RKO (cell line): ENCODE results near the gene STK36.

Experiments used
- DNase-seq: peaks from one replicate; pipeline ENCODE4 v3.0.0-alpha.2; 2016; ENCODE audit warnings: low spot score

The STK36 gene

GRCh38 chr2:218719457-218719856 lies 47.6 kb downstream of the STK36 start:
- DNase-seq = no peak

DNA sequence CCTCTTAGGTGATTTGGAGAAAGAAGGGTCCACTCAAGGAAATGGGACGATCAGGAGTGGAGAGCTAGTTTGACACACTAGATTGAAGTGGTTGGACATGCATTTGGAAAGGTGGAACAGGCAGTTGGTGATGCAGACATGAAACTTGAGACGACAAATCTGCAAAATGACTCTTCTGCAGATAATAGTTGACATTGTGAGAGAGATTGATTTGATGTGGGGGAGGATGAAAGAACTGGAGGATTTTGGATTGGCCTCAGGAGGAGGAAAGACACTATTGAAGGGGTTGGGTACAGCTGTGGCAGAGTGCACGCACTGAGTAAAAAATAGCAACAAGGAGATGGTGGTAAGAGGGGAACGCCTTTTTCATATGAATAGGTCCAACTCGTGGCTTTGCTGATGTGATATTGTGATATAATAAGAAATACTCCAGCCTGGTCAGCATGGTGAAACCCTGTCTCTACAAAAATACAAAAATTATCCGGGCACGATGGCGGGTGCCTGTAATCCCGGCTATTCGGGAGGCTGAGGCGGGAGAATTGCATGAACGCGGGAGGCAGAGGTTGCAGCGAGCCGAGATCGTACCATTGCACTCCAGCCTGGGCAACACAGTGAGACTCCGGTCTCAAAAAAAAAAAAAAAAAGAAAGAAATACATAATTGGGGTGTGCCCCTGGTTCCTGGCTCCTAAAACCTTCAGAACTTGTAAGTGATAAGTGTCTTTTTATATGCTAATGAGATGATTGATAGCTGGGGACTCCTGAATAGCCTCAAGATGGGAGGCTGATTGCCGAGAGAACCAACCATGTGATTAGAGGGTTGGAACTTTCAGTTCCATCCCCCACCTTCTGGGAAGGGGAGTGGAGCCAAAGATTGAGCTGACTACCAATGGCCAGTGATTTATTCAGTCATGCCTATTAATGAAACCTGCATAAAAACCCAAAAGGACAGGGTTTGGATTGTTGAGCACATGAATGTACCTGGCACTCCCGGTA lies 48.5 kb downstream of the STK36 start:
- DNase-seq = no peak

DNA sequence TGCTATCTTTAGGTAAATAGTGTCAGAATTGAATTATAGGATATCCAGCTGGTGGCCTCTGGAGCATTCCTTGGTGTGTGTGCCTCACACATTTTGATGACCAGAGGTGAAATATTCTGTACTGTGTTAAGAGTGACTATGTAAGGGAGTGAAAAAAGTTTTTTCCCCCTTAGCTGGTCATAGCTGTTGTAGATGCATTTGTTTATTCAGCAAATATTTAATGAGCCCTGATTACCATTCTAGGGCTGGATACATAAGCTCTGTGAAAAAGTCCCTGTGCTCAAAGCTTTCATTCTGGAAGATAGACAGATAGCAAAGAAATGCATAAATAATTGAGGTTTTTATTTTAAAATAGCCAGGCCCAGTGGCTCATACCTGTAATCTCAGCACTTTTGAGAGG lies 49.6 kb downstream of the STK36 start:
- no peak for DNase-seq

GRCh38 chr2:218721934-218722333 lies 50.0 kb downstream of the STK36 start:
- DNase-seq = no peak

GRCh38 chr2:218722419-218722818 lies 50.5 kb downstream of the STK36 start:
- no peak for DNase-seq

- no peak for DNase-seq
Measured at GRCh38 chr2:218722876-218723785, 51.2 kb downstream of the STK36 start.

DNA sequence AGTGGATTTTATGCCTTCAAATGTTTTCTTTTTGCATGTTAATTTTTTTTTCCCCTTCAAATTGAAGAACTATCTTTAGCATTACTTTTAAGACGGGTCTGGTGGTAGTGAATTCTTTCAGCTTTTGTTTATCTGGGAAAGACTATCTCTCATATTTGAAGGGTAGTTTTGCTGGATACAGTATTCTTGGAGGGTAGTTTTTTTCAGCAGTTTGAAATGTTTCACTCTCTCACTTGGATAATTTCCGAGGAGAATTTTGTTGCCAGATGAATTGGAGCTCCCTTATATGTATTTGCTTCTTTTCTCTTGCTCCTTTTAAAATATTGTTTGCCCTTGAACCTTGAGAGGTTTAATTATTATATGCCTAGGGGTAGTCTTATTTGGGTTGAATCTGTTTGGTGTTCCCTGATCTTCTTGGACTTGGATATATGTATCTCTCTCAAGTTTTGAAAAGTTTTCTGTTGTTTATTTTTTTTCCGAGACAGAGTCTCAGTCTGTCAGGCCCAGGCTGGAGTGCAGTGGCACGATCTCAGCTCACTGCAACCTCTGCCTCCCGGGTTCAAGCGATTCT lies 54.2 kb downstream of the STK36 start:
- DNase-seq = no peak

- DNase-seq = peak; percentile 68
Measured at GRCh38 chr2:218727502-218728165, 55.7 kb downstream of the STK36 start.

DNA sequence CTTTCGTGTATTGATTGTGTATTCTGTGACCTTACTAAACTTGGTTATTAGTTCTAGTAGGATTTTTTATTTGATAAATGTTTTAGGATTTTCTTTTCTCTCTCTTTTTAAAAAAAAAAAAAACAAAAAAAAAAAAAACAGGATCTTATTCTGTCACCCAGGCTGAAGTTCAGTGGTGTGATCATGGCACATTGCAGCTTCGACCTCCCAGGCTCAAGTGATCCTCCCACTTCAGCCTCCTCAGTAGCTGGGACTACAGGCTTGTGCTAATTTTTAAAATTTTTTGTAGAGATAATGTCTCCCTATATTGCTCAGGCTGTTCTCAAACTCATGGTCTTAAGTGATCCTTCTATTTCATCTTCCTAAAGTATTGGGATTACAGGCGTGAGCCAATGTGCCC lies 57.8 kb downstream of the STK36 start:
- no peak for DNase-seq

DNA sequence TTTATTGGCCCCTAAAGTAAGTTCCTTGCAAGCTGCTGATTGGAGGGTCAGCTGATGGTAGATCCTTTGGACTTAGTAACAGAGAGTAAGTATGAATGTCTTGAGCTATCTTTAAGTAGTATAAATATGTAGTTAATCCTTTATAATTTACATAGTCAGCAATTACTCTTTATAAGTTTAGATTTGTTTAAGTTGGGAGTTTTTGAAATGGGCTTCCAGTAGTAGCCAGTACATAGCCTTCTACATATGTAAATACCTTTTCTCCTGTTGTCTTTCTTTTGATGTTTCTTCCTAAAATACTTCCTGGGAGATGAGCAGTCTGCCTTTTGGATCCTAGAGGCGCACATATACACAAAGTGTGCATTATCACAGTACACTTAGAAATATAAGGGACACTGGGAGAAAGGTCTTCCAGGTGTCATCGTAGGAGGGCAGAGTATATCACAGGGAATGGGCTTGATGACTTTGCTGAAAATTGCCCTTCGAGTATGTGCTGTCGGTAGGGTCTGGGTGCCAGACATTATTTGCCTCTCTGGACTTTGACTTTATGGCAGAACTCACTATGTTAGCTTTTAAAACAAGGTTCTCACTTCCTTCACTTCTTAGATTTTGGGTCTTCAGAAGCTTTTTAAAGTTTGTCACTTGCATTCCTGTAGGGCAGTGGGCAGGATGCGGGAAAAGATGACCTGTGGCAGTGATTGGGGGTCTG lies 60.3 kb downstream of the STK36 start:
- no peak for DNase-seq

GRCh38 chr2:218732761-218733158 lies 60.9 kb downstream of the STK36 start:
- DNase-seq = no peak

- no peak for DNase-seq
Measured at GRCh38 chr2:218733171-218734021, 61.5 kb downstream of the STK36 start.

DNA sequence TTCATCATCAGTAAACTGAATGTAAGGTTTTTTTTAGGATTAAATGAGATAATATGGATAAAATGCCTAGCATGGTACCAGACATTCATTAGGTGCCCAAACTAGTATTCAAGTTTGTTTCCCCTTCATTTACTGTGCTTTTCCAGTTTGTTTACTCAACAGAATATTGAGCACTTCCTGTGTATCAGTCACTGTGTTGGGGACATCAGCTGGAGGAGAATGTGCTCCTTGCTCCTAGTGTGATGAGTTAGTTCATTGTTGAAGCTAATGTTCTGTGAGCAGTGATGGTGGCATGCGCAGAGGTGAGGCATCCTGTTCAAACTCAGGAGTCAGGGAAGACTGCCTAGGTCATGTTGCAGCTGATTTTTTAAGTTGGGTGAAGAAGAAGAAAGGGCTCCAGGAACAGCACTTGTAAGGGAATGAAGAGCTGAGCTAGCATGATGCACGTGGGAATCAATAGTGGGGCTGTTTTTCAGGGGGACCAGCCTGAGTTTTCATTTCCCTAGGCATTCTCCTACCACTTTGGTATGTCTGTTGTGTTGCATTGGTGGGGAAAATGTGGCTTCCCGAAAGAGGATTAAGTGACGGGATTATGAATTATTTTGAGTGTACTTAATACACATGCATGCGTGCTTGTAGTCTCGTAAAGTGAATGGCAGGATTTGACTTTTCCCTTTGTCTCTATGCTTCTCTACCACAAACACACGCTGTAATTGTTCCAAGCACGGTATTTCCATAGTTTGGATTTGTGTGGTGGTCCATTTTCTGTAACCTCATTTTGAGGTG lies 62.5 kb downstream of the STK36 start:
- DNase-seq = no peak

DNA sequence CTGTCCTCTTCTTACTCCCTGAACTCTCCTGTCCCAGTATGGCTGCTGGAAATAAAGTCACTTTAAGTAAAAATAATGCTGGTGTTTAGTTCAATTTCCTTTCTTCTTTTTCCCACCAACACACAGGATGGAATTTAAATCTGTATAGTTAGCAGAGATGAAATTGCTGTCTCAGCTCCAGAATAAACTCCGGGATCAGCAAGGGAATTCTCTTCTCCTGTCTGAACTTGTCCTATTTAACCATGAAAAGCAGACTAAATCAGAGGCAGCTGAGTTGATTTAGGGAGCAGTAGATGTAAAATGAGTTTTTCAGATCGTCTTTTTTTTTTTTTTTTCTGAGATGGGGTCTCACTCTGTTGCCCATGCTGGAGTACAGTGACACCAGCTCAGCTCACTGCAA lies 64.6 kb downstream of the STK36 start:
- no peak for DNase-seq

DNA sequence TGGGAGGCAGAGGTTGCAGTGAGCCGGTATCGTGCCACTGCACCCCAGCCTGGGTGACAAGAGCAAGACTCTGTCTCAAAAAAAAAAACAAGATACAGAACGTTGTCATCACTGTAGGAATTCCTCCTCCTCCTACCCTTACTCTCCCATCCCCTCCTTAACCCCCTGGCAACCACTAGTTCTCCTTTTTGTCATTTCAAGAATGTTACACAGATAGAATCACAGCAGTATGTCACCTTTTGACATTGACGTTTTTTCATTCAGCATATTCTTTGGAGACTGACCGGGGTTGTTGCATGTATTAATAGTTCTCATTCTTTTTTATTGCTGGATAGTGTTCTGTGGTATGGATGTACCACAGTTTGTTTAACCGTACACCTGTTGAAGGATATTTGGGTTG lies 71.2 kb downstream of the STK36 start:
- DNase-seq = no peak

DNA sequence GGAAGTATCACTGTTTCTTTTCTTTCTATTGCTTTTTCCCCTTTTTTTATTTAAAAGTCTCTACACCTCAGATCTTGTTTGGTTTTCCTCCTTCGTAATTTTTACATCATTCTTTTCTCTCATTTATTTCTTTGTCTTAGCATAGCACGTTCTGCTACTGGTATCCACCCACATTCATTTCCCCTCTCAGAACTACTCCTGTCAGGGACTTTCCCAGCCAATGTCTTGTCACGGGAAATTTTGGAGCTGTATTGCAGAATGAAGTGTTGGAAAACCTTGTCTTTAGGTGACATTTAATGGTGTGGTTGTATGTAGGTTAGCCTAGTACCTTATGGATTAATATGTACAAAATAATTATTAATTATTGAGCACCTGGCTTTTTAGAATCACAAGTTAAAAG lies 72.7 kb downstream of the STK36 start:
- no peak for DNase-seq

- no peak for DNase-seq
Measured at GRCh38 chr2:218745160-218745558, 73.3 kb downstream of the STK36 start.

DNA sequence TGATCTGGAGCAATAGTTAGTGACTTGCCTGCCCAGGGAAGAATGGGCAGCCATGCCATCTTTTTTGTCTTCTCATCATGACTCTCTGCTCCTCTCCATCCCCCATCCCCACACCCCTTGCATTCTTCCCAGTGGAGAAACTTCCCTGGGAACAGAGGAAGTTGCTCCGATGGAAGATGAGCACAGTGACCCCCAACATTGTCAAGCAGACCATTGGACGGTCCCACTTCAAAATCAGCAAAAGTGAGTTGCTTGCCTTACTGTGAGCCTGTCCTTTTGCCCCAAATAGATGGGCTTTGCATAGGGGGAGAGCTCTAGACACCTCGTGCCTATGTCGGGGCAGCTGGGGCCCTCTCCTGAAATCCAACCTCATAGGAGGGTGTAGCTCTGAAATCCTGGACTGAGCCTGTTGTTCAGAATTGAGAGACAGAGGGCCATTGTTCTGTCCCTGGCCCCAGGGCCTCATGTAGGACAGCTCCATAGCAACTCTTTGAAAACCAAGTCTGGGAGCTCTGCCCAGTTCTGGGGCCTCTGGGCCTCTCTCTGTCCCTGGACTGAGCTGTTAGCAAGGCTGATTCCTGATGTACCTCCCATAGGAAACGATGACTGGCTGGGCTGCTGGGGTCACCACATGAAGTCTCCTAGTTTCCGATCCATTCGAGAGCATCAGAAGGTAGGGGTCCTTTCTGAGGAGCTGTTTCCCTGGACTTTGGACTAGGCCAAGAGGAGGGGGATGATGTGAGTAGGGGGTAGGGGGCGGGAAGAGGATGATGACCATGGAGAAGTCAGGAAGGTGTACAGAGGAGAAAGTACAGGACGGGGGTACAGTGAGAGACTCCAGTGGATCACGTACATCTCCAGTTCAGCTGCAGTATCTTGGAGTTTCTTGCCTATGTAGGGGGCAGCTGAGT lies 73.9 kb downstream of the STK36 start:
- no peak for DNase-seq

DNA sequence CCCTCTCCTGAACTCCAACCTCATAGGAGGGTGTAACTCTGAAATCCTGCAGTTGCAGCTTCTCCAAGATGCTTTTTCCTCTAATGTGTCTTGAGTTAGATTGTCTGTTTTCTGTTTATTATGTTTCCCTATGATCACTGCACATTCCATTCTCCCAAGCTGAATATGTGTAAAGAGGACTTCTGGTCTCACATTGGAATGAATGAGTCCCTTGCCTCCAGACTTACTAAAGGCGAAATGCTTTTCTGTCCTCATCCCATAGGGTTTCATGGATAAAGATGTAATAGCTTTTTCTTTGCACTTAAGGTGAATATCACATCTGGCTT lies 74.5 kb downstream of the STK36 start:
- DNase-seq = no peak
